RWPE1 (cell line): ENCODE results near the gene FHOD3.

Experiments
- CTCF ChIA-PET: fragments of 350-600 bp; sonication (Branson Sonifier 250); formaldehyde crosslinking; extraction: SDS; loops from one replicate; lab custom pipeline; 2021; lab: Yijun Ruan, JAX
- POLR2A ChIA-PET: fragments of 400-600 bp; formaldehyde crosslinking; extraction: SDS; loops from one replicate; lab custom pipeline; 2020; ENCODE audit warnings: antibody characterized with exemption; ENCODE audit not compliant: low non-redundant PET; lab: Yijun Ruan, JAX
- DNase-seq: peaks from one replicate; pipeline ENCODE4 v3.0.0; 2012; ENCODE audit warnings: low spot score
- H3K27ac ChIP-seq: fragments of 450-650 bp; 2 replicates; pipeline ENCODE4 v1.5.1; 2017
- CTCF ChIP-seq: fragments of 450-650 bp; conservative IDR thresholded peaks from 2 replicates; pipeline ENCODE4 v1.5.1; 2017; ENCODE audit warnings: low read depth, mild to moderate bottlenecking

Gene FHOD3

GRCh38 chr18:36600548-36600947, 303.0 kb downstream of the FHOD3 start:
- no peak for TF ChIP-seq CTCF
- no peak for DNase-seq
- ChIA-PET POLR2A (no interaction called here), CTCF (no interaction called here)
- no peak overlapping the region for H3K27ac ChIP-seq

GRCh38 chr18:36601316-36601715, 303.8 kb downstream of the FHOD3 start:
- ChIA-PET POLR2A (no interaction called here), CTCF (no interaction called here)
- TF ChIP-seq CTCF = no peak
- H3K27ac ChIP-seq = no peak overlapping the region
- no peak for DNase-seq

- ChIA-PET CTCF (no interaction called here), POLR2A (no interaction called here)
- no peak for DNase-seq
- TF ChIP-seq CTCF = no peak
- no peak overlapping the region for H3K27ac ChIP-seq
Measured at GRCh38 chr18:36602071-36602470, 304.6 kb downstream of the FHOD3 start.

- no peak for TF ChIP-seq CTCF
- DNase-seq = no peak
- POLR2A ChIA-PET = no interaction called here
- no peak overlapping the region for H3K27ac ChIP-seq
- CTCF ChIA-PET = no interaction called here
Measured at GRCh38 chr18:36602620-36603019, 305.1 kb downstream of the FHOD3 start.

GRCh38 chr18:36608107-36608506, 310.6 kb downstream of the FHOD3 start:
- DNase-seq = no peak
- ChIA-PET CTCF (no interaction called here), POLR2A (no interaction called here)
- no peak for TF ChIP-seq CTCF
- no peak overlapping the region for H3K27ac ChIP-seq

GRCh38 chr18:36610258-36610657, 312.7 kb downstream of the FHOD3 start:
- POLR2A ChIA-PET = no interaction called here
- no peak overlapping the region for H3K27ac ChIP-seq
- no peak for TF ChIP-seq CTCF
- no peak for DNase-seq
- CTCF ChIA-PET = no interaction called here

- no peak for TF ChIP-seq CTCF
- DNase-seq = no peak
- CTCF ChIA-PET = no interaction called here
- no peak overlapping the region for H3K27ac ChIP-seq
- POLR2A ChIA-PET = no interaction called here
Measured at GRCh38 chr18:36610661-36611060, 313.1 kb downstream of the FHOD3 start.
